ENCODE data around the gene IFNAR2.

DNA sequence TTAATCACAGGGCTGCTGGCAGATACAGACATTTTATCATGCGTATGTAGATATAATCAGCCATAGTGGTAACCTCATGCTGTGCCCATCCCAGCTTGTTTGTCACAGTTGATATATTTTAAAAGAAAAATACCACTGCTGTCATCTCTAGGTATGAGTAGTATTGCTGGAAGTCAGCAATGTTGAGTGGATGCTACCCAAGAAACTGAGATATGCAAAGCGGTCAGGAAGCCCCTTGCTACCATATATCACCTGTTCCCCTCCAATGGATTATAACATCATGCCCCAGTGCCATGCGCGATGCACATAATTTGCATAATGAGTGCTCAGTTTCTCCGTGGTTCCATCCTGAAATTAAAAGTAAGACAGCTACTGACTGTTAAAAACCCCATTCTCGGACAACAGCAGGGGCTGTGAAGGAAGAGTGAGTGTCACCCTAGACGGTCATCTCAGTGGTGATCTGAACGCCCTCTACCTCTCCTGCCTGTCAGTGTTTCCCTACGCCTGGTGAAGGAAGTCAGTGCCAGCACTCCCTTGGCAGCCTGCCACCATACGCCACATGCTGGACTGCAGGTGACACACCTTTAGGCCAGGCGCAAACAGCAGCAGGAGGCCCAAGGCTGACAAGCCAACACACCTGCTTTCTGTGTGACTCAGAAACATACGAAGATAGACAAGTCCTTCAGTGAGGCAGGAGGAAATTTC, 39.2 kb downstream of the IFNAR2 start:
- TF ChIP-seq, protein P1, sequence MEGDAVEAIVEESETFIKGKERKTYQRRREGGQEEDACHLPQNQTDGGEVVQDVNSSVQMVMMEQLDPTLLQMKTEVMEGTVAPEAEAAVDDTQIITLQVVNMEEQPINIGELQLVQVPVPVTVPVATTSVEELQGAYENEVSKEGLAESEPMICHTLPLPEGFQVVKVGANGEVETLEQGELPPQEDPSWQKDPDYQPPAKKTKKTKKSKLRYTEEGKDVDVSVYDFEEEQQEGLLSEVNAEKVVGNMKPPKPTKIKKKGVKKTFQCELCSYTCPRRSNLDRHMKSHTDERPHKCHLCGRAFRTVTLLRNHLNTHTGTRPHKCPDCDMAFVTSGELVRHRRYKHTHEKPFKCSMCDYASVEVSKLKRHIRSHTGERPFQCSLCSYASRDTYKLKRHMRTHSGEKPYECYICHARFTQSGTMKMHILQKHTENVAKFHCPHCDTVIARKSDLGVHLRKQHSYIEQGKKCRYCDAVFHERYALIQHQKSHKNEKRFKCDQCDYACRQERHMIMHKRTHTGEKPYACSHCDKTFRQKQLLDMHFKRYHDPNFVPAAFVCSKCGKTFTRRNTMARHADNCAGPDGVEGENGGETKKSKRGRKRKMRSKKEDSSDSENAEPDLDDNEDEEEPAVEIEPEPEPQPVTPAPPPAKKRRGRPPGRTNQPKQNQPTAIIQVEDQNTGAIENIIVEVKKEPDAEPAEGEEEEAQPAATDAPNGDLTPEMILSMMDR (conservative IDR thresholded peaks at IDR 0.05; ENCODE audit: low read depth, low read length): peak; percentile 36; the same call in 1 of the 2 replicates
- no peak for TF ChIP-seq EZH2 (IDR thresholded peaks at IDR 0.05; ENCODE audit: low read length, unreplicated experiment)
